ENCODE measurements around the gene USP51.
"Not testable (repeated sequence)": the region's sequence is repeated elsewhere in the genome, so short reads cannot be mapped to it uniquely, and the experiment has no call there.

Gene USP51

DNA sequence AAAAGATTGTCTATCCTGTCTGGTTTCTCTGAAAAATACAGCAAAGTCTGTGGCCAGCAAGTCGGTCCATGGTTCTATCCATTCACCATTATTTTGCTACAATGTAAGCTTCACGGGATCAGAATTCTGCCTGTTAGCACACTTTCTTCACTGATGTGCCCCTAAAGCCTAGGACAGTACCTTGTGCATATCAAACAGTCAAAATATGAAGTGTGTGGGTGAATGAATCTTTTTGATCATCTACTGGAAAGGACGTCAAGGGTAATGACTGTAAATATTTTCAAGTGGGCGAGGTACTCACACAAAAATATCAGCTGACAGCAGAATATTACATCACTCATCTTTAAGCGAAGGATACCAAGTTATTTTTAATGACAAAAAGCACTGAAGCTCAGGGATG, 24.5 kb downstream of the USP51 start:
- DNase-seq (ENCODE audit: low spot score) = not testable (repeated sequence)

DNA sequence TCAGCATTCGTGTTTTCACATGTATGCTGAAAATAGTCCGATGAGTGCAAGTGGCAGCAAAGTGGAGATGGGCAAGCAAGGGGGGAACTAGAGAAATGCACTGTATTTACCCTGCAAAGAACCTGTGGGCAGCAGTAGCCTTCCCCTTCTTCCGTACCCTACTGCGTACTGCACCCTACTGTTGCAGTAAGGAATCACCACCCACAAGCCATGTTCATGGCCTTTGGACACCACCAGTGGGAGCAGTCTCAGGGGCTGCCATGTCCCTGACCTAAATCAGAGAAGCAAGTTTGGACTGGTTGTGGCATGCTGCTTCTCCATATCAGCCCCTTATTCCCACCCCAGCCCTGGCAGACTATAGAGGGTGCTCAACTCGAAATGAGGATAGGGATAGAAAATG, 25.6 kb downstream of the USP51 start:
- not testable (repeated sequence) for DNase-seq (ENCODE audit: low spot score)

DNA sequence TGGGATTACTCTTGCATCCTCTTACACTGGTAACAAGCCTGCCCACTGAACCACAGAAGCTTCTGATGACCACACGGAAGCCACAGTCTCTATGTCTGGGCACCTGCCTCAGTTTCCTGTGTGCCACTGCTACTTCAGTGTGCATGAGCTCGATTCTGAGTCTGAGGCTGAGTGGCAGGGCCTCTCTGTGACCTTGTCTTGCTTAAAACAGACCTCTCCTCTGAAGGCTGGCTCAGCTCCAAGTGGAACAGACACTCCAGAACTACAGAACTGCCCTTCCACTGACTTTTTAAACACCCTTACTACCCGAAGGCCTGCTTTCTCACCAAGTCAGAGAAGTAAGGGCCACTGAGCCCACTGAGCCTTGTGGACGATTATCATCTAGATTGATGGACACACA, 29.7 kb downstream of the USP51 start:
- not testable (repeated sequence) for DNase-seq (ENCODE audit: low spot score)

DNA sequence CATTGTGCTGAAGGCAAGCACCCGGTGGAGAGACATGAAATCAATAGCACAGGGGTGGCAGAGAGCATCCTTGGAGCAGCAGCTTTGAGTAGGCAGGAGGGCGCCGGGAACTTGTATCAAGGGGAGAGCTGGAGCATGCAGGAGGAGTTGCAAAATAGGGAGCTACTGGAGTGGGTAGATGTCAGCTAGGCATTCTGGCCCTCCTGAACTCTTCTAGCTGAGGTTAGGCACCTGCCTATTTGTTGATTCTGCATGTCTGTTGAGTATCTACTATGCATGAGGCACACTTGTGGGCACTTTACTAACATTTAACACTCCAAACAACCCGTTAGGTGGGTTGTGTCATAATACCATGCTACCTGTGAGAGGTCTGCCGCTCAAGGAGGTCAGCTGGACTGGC, 30.2 kb downstream of the USP51 start:
- not testable (repeated sequence) for DNase-seq (ENCODE audit: low spot score)

DNA sequence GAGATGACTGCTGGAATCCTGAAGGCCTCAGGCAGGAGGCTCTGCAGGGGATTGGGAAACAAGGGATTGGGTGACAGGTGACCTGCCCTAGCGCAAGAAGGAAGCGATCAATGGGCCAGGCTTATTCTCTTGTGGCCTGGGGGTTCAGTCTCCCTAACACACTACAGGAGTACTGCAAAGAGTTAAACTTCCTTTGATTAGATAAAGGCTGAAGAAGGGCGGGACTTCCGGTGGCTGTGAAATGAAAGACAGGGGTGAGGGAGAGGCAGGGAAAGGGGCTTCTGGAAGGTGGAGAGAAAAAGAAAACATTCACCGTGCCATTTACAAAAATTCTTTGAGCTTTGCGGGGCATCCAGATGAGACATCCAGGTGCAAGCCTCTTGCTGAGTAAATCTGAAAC, 33.9 kb downstream of the USP51 start:
- DNase-seq (ENCODE audit: low spot score) = not testable (repeated sequence)

DNA sequence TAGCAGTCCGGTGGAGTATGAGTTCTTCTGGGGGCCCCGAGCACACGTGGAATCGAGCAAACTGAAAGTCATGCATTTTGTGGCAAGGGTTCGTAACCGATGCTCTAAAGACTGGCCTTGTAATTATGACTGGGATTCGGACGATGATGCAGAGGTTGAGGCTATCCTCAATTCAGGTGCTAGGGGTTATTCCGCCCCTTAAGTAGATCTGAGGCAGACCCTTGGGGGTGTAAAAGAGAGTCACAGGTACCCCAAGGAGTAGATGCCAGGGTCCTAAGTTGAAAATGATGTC, 36.9 kb downstream of the USP51 start:
- no peak for DNase-seq (ENCODE audit: low spot score)

DNA sequence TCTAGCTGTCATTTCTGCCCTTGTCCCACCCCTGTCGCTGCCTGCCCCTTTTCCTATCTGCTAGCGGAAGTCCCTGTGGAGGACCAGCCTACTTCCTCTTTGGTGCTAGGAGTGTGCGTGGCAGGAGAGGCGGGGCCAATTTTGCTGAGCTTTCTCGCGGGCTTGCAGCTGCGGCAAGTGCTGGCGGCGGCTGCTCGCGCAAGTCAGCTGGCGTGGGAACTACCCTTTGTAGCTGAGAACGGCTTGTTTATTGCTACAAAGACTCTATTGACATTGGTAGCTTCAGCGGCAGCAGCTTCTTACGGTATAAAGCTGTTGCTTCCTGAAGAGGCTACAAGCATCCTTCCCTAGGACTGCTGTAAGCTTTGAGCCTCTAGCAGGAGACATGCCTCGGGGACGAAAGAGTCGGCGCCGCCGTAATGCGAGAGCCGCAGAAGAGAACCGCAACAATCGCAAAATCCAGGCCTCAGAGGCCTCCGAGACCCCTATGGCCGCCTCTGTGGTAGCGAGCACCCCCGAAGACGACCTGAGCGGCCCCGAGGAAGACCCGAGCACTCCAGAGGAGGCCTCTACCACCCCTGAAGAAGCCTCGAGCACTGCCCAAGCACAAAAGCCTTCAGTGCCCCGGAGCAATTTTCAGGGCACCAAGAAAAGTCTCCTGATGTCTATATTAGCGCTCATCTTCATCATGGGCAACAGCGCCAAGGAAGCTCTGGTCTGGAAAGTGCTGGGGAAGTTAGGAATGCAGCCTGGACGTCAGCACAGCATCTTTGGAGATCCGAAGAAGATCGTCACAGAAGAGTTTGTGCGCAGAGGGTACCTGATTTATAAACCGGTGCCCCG, 37.4 kb downstream of the USP51 start, which contains the start of gene MAGEH1:
MAGEH1 (plus strand) TSS at position 138 of the 843 bp plus-strand sequence; CDS start at position 386, 248 bp downstream.
- DNase-seq (ENCODE audit: low spot score) = peak; percentile 81

DNA sequence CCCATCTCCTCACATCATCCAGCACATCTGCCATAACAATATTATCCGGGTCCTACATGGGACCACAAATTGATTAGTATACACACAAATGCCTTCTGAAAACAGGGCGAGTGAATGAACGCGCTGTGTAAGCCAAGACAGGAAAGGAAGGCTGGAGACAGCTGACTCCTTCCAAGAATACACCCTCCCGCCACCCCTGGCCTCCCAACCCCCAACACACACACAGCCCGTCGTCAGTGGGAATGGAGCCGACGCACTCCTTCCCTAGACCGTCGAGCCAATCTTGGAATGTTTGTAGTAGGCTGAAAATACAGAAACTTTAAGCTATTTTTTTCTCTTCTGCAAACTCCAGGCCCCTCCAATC, 38.0 kb downstream of the USP51 start:
- no peak for DNase-seq (ENCODE audit: low spot score)

DNA sequence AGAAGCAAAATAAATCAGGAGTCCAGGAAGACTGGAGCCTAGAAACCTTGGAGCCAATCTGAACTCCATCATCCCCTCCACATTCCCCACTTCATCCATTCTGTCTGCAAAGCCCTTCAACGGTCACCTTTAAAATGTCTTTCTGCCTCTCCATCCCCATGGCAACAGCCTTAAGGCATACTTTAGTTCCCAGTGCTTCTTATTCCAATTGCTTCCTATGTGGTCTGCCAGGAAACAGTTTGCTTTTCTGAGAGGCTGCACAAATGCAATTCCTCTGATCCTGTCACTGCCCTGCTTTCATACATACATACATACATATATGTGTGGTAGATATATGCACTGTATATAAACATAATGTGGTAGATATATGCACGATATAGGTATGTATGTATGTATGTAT, 38.5 kb downstream of the USP51 start:
- DNase-seq (ENCODE audit: low spot score) = no peak

DNA sequence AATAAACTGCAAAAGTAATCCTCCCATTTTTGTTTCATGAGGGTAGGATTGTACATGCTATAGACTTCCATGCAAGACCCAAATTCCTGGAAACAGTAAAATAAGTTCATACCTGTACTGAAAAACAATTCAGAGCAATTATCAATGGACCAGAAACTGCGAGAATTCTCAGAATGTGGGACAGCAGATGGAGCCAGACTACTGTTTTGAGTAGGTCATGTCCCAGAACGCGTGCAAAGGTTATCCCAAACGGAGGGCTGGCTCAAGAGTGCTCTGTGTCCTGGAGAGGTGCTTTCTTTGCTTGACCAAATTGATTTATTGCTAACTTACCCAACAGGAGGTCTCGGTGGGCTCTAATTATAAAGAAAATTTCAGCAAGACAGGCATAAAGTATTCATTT, 39.4 kb downstream of the USP51 start:
- peak; percentile 6 for DNase-seq (ENCODE audit: low spot score)

DNA sequence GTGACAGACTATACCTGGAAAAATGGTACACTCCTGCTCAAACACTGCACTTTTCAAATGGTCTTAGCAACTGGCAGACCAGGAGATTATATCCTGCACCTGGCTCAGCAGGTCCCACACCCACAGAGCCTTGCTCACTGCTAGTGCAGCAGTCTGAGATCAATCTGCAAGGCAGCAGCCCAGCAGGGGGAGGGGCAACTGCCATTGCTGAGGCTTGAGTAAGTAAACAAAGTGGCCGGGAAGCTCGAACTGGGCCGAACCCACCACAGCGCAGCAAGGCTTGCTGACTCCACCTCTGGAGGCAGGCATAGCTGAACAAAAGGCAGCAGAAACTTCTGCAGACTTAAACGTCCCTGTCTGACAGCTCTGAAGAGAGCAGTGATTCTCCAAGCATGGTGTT, 46.2 kb downstream of the USP51 start:
- DNase-seq (ENCODE audit: low spot score) = not testable (repeated sequence)

All from AG08395 (cell line).